GM12878 (cell line): ENCODE results near the gene NCDN. TPM values are rescaled to one million over a fixed set of nuclear protein-coding genes. Genes with fewer than 3 reads are reported as not detected.

Experiments used
- ATAC-seq: fragments of 200-7000 bp; cut with Tn5 transposase; 3 replicates; pipeline ENCODE4 v1.9.1; 2020; ENCODE audit warnings: mild to moderate bottlenecking, moderate library complexity
- BruUV-seq: library from RNA; stranded (reverse); fragments of 400-500 nt; replicated peaks from 2 replicates; lab custom pipeline; 2021; lab: Mats Ljungman, UMichigan
- CTCF ChIA-PET: fragments of 300-600 bp; sonication (Branson Sonifier 250); formaldehyde crosslinking; extraction: SDS; loops from one replicate; lab custom pipeline; 2021; ENCODE audit warnings: inconsistent platforms; lab: Yijun Ruan, JAX
- POLR2A ChIA-PET: fragments of 350-600 bp; formaldehyde crosslinking; extraction: SDS; loops from one replicate; lab custom pipeline; 2021; ENCODE audit warnings: inconsistent platforms; lab: Charles Lee
- RAD21 ChIA-PET: fragments of 300-600 bp; sonication (Branson Sonifier 250); formaldehyde crosslinking; loops from one replicate; lab custom pipeline; 2023; ENCODE audit warnings: antibody characterized with exemption; ENCODE audit not compliant: unreplicated experiment; lab: Charles Lee
- SMC1A ChIA-PET: fragments of 300-600 bp; sonication (Branson Sonifier 250); formaldehyde crosslinking; loops from one replicate; lab custom pipeline; 2023; ENCODE audit not compliant: unreplicated experiment, uncharacterized antibody; lab: Charles Lee
- DNase-seq: peaks from one replicate; pipeline ENCODE4 v3.0.0-alpha.2; 2011; ENCODE audit warnings: low read depth, low spot score
- FAIRE-seq: peaks from 3 replicates; lab custom pipeline; 2011; peaks lifted over from hg19 to GRCh38; lab: Jason Lieb, UNC
- H2AFZ ChIP-seq: 2 replicates; pipeline ENCODE4 v1.6.0; 2011; ENCODE audit warnings: low read depth, low read length, control low read depth; ENCODE audit not compliant: control insufficient read depth
- H3K27ac ChIP-seq: 2 replicates; pipeline ENCODE4 v1.5.1; 2011; ENCODE audit warnings: control low read depth; ENCODE audit not compliant: control insufficient read depth, insufficient read depth
- H3K27me3 ChIP-seq, 2 experiments: replicated peaks in 1 of 2; 2 replicates each; pipeline versions ENCODE4 v1.6.0 to v1.6.1; 2011; ENCODE audit warnings: low read length in 1 of 2; ENCODE audit not compliant: control insufficient read depth in 2 of 2, insufficient read depth in 2 of 2
- H3K36me3 ChIP-seq, 2 experiments: 2 replicates each; pipeline ENCODE4 v1.5.1; 2011; ENCODE audit warnings: low read length in 1 of 2; ENCODE audit not compliant: control insufficient read depth in 2 of 2, insufficient read depth in 2 of 2
- H3K4me1 ChIP-seq: 2 replicates; pipeline ENCODE4 v1.6.1; 2011; ENCODE audit warnings: mild to moderate bottlenecking, low read length, moderate library complexity, mixed read lengths; ENCODE audit not compliant: control insufficient read depth, insufficient read depth
- H3K4me2 ChIP-seq: 2 replicates; pipeline ENCODE4 v1.6.0; 2011; ENCODE audit warnings: control low read depth; ENCODE audit not compliant: control insufficient read depth, insufficient read depth
- H3K4me3 ChIP-seq: fragments of 200-600 bp; sonication (generic); 2 replicates; pipeline ENCODE4 v1.5.1; 2016
- H3K79me2 ChIP-seq: 2 replicates; pipeline ENCODE4 v1.6.0; 2011; ENCODE audit warnings: low read length; ENCODE audit not compliant: control insufficient read depth, insufficient read depth
- H3K9ac ChIP-seq: 2 replicates; pipeline ENCODE4 v1.8.0; 2011; ENCODE audit warnings: low read length, control low read depth, mixed read lengths; ENCODE audit not compliant: control insufficient read depth, insufficient read depth
- H3K9me3 ChIP-seq: replicated peaks from 3 replicates; pipeline ENCODE4 v1.5.1; 2011; ENCODE audit warnings: mild to moderate bottlenecking, low read length; ENCODE audit not compliant: control insufficient read depth, insufficient read depth
- H4K20me1 ChIP-seq: 2 replicates; pipeline ENCODE4 v1.6.0; 2011; ENCODE audit not compliant: control insufficient read depth, insufficient read depth
- ATF3 ChIP-seq: IDR thresholded peaks from 2 replicates; pipeline ENCODE4 v1.6.1; 2011; ENCODE audit warnings: low read depth, mild to moderate bottlenecking, low read length, moderate library complexity, borderline replicate concordance; ENCODE audit errors: extremely low read depth
- BCLAF1 ChIP-seq: fragments of 450-650 bp; IDR thresholded peaks from 2 replicates; pipeline ENCODE4 v1.6.1; 2017; ENCODE audit warnings: antibody characterized with exemption, mild to moderate bottlenecking, moderate library complexity
- GABPA ChIP-seq: IDR thresholded peaks from 2 replicates; pipeline ENCODE4 v1.6.1; 2014; ENCODE audit warnings: antibody characterized with exemption, low read depth, mild to moderate bottlenecking, inconsistent platforms
- MEF2A ChIP-seq: IDR thresholded peaks from 2 replicates; pipeline ENCODE4 v1.6.1; 2011; ENCODE audit warnings: low read depth, mild to moderate bottlenecking, low read length, moderate library complexity; ENCODE audit not compliant: insufficient read depth
- RFX5 ChIP-seq: IDR thresholded peaks from 2 replicates; pipeline ENCODE4 v1.6.1; 2011; ENCODE audit warnings: low read depth, low read length, improper control_type of control experiment
- SMARCA5 ChIP-seq: fragments of 450-650 bp; IDR thresholded peaks from 2 replicates; pipeline ENCODE4 v1.6.1; 2017; ENCODE audit warnings: mild to moderate bottlenecking
- SRF ChIP-seq, 2 experiments: IDR thresholded peaks; 2 replicates each; pipeline ENCODE4 v1.6.1; 2011; ENCODE audit warnings: low read depth in 2 of 2, low read length in 2 of 2, mild to moderate bottlenecking in 1 of 2, moderate library complexity in 1 of 2
- TCF7 ChIP-seq: IDR thresholded peaks from 2 replicates; pipeline ENCODE4 v1.6.1; 2014; ENCODE audit warnings: antibody characterized with exemption, borderline replicate concordance
- ZSCAN29 ChIP-seq: fragments of 450-650 bp; IDR thresholded peaks from 2 replicates; pipeline ENCODE4 v1.6.1; 2017; ENCODE audit warnings: mild to moderate bottlenecking, moderate library complexity
- WGBS: methylation state at CpG from one replicate; pipeline ENCODE4 v1.1.6; 2016; ENCODE audit warnings: low lambda C conversion rate; ENCODE audit not compliant: insufficient replicate concordance, insufficient coverage; ENCODE audit errors: missing lambda C conversion rate; 5-methylcytosine and 5-hydroxymethylcytosine counted together
- in situ Hi-C: fragments of 300-500 bp; cut with MboI; formaldehyde crosslinking; loops from 9 replicates; pipeline ENCODE4 v1.14.3; 2018; ENCODE audit warnings: mixed read lengths
- intact Hi-C: fragments of 100-400 bp; cut with micrococcal nuclease; formaldehyde crosslinking; loops from one replicate; pipeline ENCODE4 v1.14.2; 2022; ENCODE audit not compliant: unreplicated experiment
- polyA plus RNA-seq, 11 experiments: library from polyadenylated mRNA; depleted of rRNA in 4 of 11; unstranded in 6 of 11; stranded (reverse) in 5 of 11; fragments of >200 nt; fragmentation: Nextera tagmentation in 4 of 11; fragmentation: Illumina TruSeq in 1 of 11; extraction: Ambion mirVana in 4 of 11; extraction: Trizol in 1 of 11; gene quantifications; 1 replicate in 1 of 11; 2 replicates in 10 of 11; pipeline versions ENCODE4 v1.2.1 to v1.2.3, GENCODE V29; 2011 to 2016; ENCODE audit warnings: inconsistent platforms in 2 of 11, missing spikeins in 2 of 11, low read depth in 1 of 11
- total RNA-seq, 4 experiments: library from RNA; depleted of rRNA in 3 of 4; stranded (reverse); fragments of >200 nt in 3 of 4; fragmentation: Illumina TruSeq in 1 of 4; extraction: Trizol in 1 of 4; gene quantifications; 2 replicates each; pipeline versions ENCODE4 v1.2.1 to v1.2.3, GENCODE V29; 2013 to 2021

Gene NCDN
- total and polyA plus RNA-seq, 10 of the 15 experiments (the other 5 are each of a cell fraction or from before 2014, with no cell fraction given), result 1.8 to 25.5 (median 10.9) TPM

- TF ChIP-seq TCF7 (no peak), SMARCA5 (no peak)
Measured at GRCh38 chr1:35575416-35575958, 17.9 kb downstream of the NCDN start (continued).

GRCh38 chr1:35576061-35576765 is 18.6 kb downstream of the NCDN start:
- FAIRE-seq (no peak), ATAC-seq (no peak), DNase-seq (no peak)
- Histone ChIP-seq H3K79me2 (no peaks in the 10 kb centered on the region; the same call in 1 of the 2 replicates), H3K9me3 (no peaks in the 10 kb centered on the region), H3K4me3 (no peak overlapping the region), H3K4me2 (peak overlapping the region; percentile 76; the same call in 1 of the 2 replicates), H3K36me3 (no peaks in the 10 kb centered on the region), H3K9ac (no peak overlapping the region), H3K27ac (no peak overlapping the region), H2AFZ (peak overlapping the region; percentile 93; the same call in 1 of the 2 replicates), H3K27me3 (peaks cover 0 to 2% of the 10 kb centered on the region in 2 experiments; a peak in 2 of 4 replicates), H4K20me1 (no peaks in the 10 kb centered on the region), H3K4me1 (peaks cover 25% of the 10 kb centered on the region)
- POLR2A ChIA-PET, result no interaction called here
- RAD21 ChIA-PET, result no interaction called here
- TF ChIP-seq BCLAF1 (no peak), RFX5 (no peak), ATF3 (no peak), GABPA (no peak), MEF2A (no peak), ZSCAN29 (no peak), SRF (IDR thresholded peaks at IDR 0.05; ENCODE audit: low read depth in 2 of 2, low read length in 2 of 2) (no peak)
- 86% methylated on average over 10 of the region's 10 CpGs for WGBS
- BruUV-seq, result no TSS peak
- SMC1A ChIA-PET, result no interaction called here
- CTCF ChIA-PET, result interaction anchor here (0.6 to 1.4 kb wide), 2 partner anchors 12 to 139 kb away, joined by 3 to 4 read pairs; no protein-coding TSS in a partner anchor
- in situ Hi-C loops, result no loop called here
- intact Hi-C loops, result no loop called here
